IPS-18a (cell line): ENCODE data around the gene GDF9.

ENCODE experiments used
- H3K27ac ChIP-seq: one replicate; pipeline ENCODE4 v1.5.1; 2013; ENCODE audit warnings: low read length
- H3K27me3 ChIP-seq: one replicate; pipeline ENCODE4 v1.6.1; 2013; ENCODE audit warnings: mild to moderate bottlenecking, low read length; ENCODE audit not compliant: control insufficient read depth, insufficient read depth
- H3K36me3 ChIP-seq: one replicate; pipeline ENCODE4 v1.6.1; 2013; ENCODE audit warnings: low read depth, low read length; ENCODE audit not compliant: control insufficient read depth
- H3K4me1 ChIP-seq: one replicate; pipeline ENCODE4 v1.6.1; 2013; ENCODE audit warnings: low read depth, low read length; ENCODE audit not compliant: control insufficient read depth
- H3K4me3 ChIP-seq: one replicate; pipeline ENCODE4 v1.5.1; 2013; ENCODE audit warnings: low read length
- H3K9ac ChIP-seq: one replicate; pipeline ENCODE4 v1.6.1; 2013; ENCODE audit warnings: mild to moderate bottlenecking, low read length, moderate library complexity
- H3K9me3 ChIP-seq: one replicate; pipeline ENCODE4 v1.6.1; 2013; ENCODE audit warnings: low read depth, low read length; ENCODE audit not compliant: control insufficient read depth

GDF9 gene

GRCh38 chr5:132814503-132815294 lies 51.6 kb downstream of the GDF9 start:
- no peak overlapping the region for H3K9ac ChIP-seq
- H3K27ac ChIP-seq: no peak overlapping the region
- peak overlapping the region; percentile 24 for H3K4me3 ChIP-seq
- no peaks in the 10 kb centered on the region for H3K9me3 ChIP-seq
- H3K36me3 ChIP-seq: no peaks in the 10 kb centered on the region
- peaks cover 6% of the 10 kb centered on the region for H3K4me1 ChIP-seq
- H3K27me3 ChIP-seq: peaks cover 69% of the 10 kb centered on the region

DNA sequence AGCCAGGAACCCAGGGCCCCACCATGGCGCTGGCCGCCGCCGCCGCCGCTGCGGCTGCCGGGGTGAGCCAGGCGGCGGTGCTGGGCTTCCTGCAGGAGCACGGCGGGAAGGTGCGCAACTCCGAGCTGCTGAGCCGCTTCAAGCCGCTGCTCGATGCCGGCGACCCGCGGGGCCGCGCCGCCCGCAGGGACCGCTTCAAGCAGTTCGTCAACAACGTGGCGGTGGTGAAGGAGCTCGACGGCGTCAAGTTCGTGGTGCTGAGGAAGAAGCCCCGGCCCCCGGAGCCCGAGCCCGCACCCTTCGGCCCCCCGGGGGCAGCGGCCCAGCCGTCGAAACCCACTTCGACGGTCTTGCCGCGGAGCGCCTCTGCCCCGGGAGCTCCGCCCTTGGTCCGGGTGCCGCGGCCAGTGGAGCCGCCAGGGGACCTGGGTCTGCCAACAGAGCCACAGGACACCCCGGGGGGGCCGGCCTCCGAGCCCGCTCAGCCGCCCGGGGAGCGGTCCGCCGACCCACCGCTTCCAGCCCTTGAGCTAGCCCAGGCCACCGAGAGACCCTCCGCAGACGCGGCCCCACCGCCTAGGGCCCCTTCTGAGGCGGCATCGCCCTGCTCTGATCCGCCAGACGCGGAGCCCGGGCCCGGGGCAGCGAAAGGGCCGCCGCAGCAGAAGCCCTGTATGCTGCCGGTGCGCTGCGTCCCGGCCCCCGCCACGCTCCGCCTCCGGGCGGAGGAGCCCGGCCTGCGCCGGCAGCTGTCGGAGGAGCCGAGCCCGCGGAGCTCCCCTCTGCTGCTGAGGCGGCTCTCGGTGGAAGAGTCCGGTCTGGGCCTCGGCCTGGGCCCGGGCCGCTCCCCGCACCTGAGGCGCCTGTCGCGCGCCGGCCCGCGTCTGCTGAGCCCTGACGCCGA lies 52.4 kb downstream of the GDF9 start:
- Histone ChIP-seq H3K4me3 (peak overlapping the region; percentile 24), H3K27me3 (peaks cover 70% of the 10 kb centered on the region), H3K4me1 (peaks cover 6% of the 10 kb centered on the region), H3K36me3 (no peaks in the 10 kb centered on the region), H3K27ac (no peak overlapping the region), H3K9me3 (no peaks in the 10 kb centered on the region), H3K9ac (no peak overlapping the region)

- peaks cover 75% of the 10 kb centered on the region for H3K27me3 ChIP-seq
- H3K4me1 ChIP-seq: peaks cover 6% of the 10 kb centered on the region
- peak within 1 kb of the TSS; percentile 32 for H3K4me3 ChIP-seq
- no peaks in the 10 kb centered on the region for H3K9me3 ChIP-seq
- no peak within 1 kb of the TSS for H3K9ac ChIP-seq
- no peak within 1 kb of the TSS for H3K27ac ChIP-seq
- no peaks in the 10 kb centered on the region for H3K36me3 ChIP-seq
Observed at GRCh38 chr5:132812781-132813598, 53.3 kb downstream of the GDF9 start, which contains the start of gene SOWAHA. Gene SOWAHA, plus strand, starts transcription at chr5:132813302. Its CDS starts 320 bp downstream, at chr5:132813622.

- Histone ChIP-seq H3K4me1 (peaks cover 7% of the 10 kb centered on the region), H3K9me3 (no peaks in the 10 kb centered on the region), H3K36me3 (no peaks in the 10 kb centered on the region), H3K27ac (no peak overlapping the region), H3K4me3 (peak overlapping the region; percentile 32), H3K9ac (no peak overlapping the region), H3K27me3 (peaks cover 74% of the 10 kb centered on the region)
Observed at GRCh38 chr5:132812123-132812765, 54.0 kb downstream of the GDF9 start.
